HepG2 (cell line): ENCODE data around the gene ADRA2B.

Source experiments
- CREB1 ChIP-seq, 2 experiments: fragments of 450-650 bp in 1 of 2; IDR thresholded peaks; 2 replicates each; pipeline ENCODE4 v1.6.1; 2016 to 2017; ENCODE audit warnings: control low read depth in 1 of 2, mild to moderate bottlenecking in 1 of 2, missing compliant biosample characterization in 1 of 2, missing genetic modification characterization in 1 of 2
- EP300 ChIP-seq, 3 experiments: sonication (generic) in 1 of 3; formaldehyde crosslinking in 1 of 3; IDR thresholded peaks; 2 replicates each; pipeline versions ENCODE4 v1.5.1 to v1.6.1; 2011 to 2020; ENCODE audit warnings: low read depth in 2 of 3, low read length in 2 of 3, borderline replicate concordance in 1 of 3, improper control_type of control experiment in 1 of 3, mild to moderate bottlenecking in 1 of 3, missing genetic modification reagents in 1 of 3, moderate library complexity in 1 of 3
- HDAC2 ChIP-seq: sonication (generic); formaldehyde crosslinking; IDR thresholded peaks from 2 replicates; pipeline ENCODE4 v1.4.0; 2020; ENCODE audit warnings: missing genetic modification reagents
- MAZ ChIP-seq, 2 experiments: sonication (generic) in 1 of 2; formaldehyde crosslinking in 1 of 2; IDR thresholded peaks; 2 replicates each; pipeline versions ENCODE4 v1.5.0 to v1.6.1; 2012 to 2020; ENCODE audit warnings: low read depth in 2 of 2, mild to moderate bottlenecking in 2 of 2, borderline replicate concordance in 1 of 2, improper control_type of control experiment in 1 of 2, low read length in 1 of 2, missing genetic modification reagents in 1 of 2, moderate library complexity in 1 of 2
- POLR2A ChIP-seq, 2 experiments: IDR thresholded peaks; 2 replicates each; pipeline ENCODE4 v1.6.1; 2011; ENCODE audit warnings: low read depth in 2 of 2, low read length in 2 of 2, mild to moderate bottlenecking in 1 of 2, moderate library complexity in 1 of 2; ENCODE audit not compliant: insufficient read depth in 1 of 2
- ZBTB20 ChIP-seq: sonication (generic); formaldehyde crosslinking; IDR thresholded peaks from 2 replicates; pipeline ENCODE4 v1.8.1; 2023; ENCODE audit warnings: missing genetic modification reagents, low read depth, mild to moderate bottlenecking, borderline replicate concordance
- ZFP36 ChIP-seq: fragments of 150-350 bp; IDR thresholded peaks from 2 replicates; pipeline ENCODE4 v1.6.1; 2018; ENCODE audit warnings: borderline replicate concordance, low read length, low read depth; ENCODE audit not compliant: partially characterized antibody
- TF ChIP-seq, protein P1 (sequence below): IDR thresholded peaks from 2 replicates; pipeline ENCODE4 v1.6.1; 2016; ENCODE audit warnings: low read depth
- TF ChIP-seq, protein P2 (sequence below): sonication (generic); formaldehyde crosslinking; IDR thresholded peaks from 2 replicates; pipeline ENCODE4 v1.5.0; 2020; ENCODE audit warnings: mild to moderate bottlenecking, missing genetic modification reagents, moderate library complexity

DNA sequence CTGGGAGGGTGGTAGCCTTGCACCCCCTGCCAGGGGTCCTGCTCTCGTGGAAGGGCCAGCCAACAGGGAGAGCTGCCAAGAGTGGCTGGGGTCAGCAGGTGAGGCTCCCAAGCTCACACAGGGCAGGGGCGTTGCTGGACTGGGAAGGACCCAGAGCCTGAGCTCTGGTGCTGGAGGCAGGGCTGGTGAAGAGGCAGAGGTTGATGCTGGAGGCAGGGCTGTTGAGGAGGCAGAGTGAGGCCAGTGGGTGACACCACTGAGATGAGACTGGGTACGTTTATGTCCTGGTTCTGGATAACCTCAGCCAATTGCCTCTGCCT, 7.0 kb downstream of the ADRA2B start:
- TF ChIP-seq ZFP36 (no peak), ZBTB20 (no peak), POLR2A (IDR thresholded peaks at IDR 0.05; ENCODE audit: insufficient read depth in 1 of 2, low read depth in 2 of 2, low read length in 2 of 2) (no peak), HDAC2 (CRISPR knock-in tag) (no peak), CREB1 (IDR thresholded peaks at IDR 0.05) (no peak), CREB1 (CRISPR knock-in tag; IDR thresholded peaks at IDR 0.05) (no peak), MAZ (IDR thresholded peaks at IDR 0.05; ENCODE audit: borderline replicate concordance, low read depth, low read length) (no peak), MAZ (CRISPR knock-in tag; IDR thresholded peaks at IDR 0.05; ENCODE audit: low read depth) (no peak), EP300 (IDR thresholded peaks at IDR 0.05; ENCODE audit: low read depth in 2 of 2, low read length in 2 of 2) (no peak), EP300 (CRISPR knock-in tag; IDR thresholded peaks at IDR 0.05; ENCODE audit: borderline replicate concordance) (no peak)
- TF ChIP-seq, protein P1, sequence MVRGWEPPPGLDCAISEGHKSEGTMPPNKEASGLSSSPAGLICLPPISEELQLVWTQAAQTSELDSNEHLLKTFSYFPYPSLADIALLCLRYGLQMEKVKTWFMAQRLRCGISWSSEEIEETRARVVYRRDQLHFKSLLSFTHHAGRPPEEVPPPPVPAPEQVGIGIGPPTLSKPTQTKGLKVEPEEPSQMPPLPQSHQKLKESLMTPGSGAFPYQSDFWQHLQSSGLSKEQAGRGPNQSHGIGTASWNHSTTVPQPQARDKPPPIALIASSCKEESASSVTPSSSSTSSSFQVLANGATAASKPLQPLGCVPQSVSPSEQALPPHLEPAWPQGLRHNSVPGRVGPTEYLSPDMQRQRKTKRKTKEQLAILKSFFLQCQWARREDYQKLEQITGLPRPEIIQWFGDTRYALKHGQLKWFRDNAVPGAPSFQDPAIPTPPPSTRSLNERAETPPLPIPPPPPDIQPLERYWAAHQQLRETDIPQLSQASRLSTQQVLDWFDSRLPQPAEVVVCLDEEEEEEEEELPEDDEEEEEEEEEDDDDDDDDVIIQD (CRISPR knock-in tag): no peak
- TF ChIP-seq, protein P2, sequence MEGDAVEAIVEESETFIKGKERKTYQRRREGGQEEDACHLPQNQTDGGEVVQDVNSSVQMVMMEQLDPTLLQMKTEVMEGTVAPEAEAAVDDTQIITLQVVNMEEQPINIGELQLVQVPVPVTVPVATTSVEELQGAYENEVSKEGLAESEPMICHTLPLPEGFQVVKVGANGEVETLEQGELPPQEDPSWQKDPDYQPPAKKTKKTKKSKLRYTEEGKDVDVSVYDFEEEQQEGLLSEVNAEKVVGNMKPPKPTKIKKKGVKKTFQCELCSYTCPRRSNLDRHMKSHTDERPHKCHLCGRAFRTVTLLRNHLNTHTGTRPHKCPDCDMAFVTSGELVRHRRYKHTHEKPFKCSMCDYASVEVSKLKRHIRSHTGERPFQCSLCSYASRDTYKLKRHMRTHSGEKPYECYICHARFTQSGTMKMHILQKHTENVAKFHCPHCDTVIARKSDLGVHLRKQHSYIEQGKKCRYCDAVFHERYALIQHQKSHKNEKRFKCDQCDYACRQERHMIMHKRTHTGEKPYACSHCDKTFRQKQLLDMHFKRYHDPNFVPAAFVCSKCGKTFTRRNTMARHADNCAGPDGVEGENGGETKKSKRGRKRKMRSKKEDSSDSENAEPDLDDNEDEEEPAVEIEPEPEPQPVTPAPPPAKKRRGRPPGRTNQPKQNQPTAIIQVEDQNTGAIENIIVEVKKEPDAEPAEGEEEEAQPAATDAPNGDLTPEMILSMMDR (CRISPR knock-in tag): no peak
